Measurements from ENCODE around the gene TYMP. TPM values are rescaled to one million over a fixed set of nuclear protein-coding genes. Genes with fewer than 3 reads are reported as not detected.

The TYMP gene
- total RNA-seq, 2 experiments from 2014 or later = 9.9 to 10.0 TPM

DNA sequence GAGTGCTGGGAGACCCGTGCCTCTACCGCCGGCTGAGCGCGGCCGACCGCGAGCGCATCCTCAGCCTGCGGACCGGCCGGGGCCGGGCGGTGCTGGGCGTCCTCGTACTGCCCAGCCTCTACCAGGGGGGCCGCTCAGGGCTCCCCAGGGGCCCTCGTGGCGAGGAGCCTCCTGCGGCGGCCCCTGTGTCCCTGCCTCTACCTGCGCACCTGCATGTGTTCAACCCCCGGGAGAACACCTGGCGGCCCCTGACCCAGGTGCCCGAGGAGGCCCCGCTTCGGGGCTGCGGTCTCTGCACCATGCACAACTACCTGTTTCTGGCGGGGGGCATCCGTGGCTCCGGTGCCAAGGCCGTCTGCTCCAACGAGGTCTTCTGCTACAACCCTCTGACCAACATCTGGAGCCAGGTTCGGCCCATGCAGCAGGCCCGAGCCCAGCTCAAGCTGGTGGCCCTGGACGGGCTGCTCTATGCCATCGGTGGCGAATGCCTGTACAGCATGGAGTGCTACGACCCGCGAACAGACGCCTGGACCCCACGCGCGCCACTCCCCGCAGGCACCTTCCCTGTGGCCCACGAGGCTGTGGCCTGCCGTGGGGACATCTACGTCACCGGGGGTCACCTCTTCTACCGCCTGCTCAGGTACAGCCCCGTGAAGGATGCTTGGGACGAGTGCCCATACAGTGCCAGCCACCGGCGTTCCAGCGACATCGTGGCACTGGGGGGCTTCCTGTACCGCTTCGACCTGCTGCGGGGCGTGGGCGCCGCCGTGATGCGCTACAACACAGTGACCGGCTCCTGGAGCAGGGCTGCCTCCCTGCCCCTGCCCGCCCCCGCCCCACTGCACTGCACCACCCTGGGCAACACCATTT is 19.3 kb upstream of the TYMP start:
- POLR2A ChIA-PET = interaction anchor here (0.9 to 5.0 kb wide), 17 partner anchors 9 to 359 kb away, joined by 3 to 87 read pairs (median 13); partner anchors contain the start of genes CHKB, LMF2, NCAPH2 and SCO2
- DNase-seq = no peak
- Mint-ChIP-seq H3K4me1 (ENCODE audit: low read depth) (peaks cover 38% of the 10 kb centered on the region), H3K27me3 (no peaks in the 10 kb centered on the region), H3K36me3 (ENCODE audit: low read depth) (no peaks in the 10 kb centered on the region), H3K9me3 (no peaks in the 10 kb centered on the region), H3K4me3 (peak overlapping the region; percentile 77), H3K27ac (peak overlapping the region; percentile 73)
- H3K4me1 ChIP-seq (ENCODE audit: insufficient read depth, low read length) = peaks cover 55% of the 10 kb centered on the region
- peak overlapping the region; percentile 62 for H3K4me3 ChIP-seq (ENCODE audit: low read length)
- peak; percentile 8 for ATAC-seq (ENCODE audit: poor library complexity)
- H3K36me3 ChIP-seq (ENCODE audit: insufficient read depth, low read length) = no peaks in the 10 kb centered on the region
- H3K27me3 ChIP-seq (ENCODE audit: control insufficient read depth in 1 of 2, insufficient read depth in 2 of 2, low read length in 2 of 2) = no peaks in the 10 kb centered on the region
- intact Hi-C loops (cut with DNase I, micrococcal nuclease) = loop anchor here (2.0 to 5.0 kb wide), 2 partner anchors 33 to 34 kb away; partner anchors contain the start of gene CHKB (in 2 of the 2)
- H3K9me3 ChIP-seq (ENCODE audit: control insufficient read depth in 1 of 2, insufficient read depth in 1 of 2, low read length in 2 of 2) = no peaks in the 10 kb centered on the region
- TF ChIP-seq, protein P1, sequence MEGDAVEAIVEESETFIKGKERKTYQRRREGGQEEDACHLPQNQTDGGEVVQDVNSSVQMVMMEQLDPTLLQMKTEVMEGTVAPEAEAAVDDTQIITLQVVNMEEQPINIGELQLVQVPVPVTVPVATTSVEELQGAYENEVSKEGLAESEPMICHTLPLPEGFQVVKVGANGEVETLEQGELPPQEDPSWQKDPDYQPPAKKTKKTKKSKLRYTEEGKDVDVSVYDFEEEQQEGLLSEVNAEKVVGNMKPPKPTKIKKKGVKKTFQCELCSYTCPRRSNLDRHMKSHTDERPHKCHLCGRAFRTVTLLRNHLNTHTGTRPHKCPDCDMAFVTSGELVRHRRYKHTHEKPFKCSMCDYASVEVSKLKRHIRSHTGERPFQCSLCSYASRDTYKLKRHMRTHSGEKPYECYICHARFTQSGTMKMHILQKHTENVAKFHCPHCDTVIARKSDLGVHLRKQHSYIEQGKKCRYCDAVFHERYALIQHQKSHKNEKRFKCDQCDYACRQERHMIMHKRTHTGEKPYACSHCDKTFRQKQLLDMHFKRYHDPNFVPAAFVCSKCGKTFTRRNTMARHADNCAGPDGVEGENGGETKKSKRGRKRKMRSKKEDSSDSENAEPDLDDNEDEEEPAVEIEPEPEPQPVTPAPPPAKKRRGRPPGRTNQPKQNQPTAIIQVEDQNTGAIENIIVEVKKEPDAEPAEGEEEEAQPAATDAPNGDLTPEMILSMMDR (IDR thresholded peaks at IDR 0.05) = no peak
- CTCF ChIA-PET = interaction anchor here (1.0 to 3.6 kb wide), 9 partner anchors 9 to 71 kb away, joined by 3 to 27 read pairs (median 9); partner anchors contain the start of genes SCO2 and SYCE3
- peak overlapping the region in 1 of 2 donors; percentile 67 for H3K27ac ChIP-seq (ENCODE audit: low read depth in 1 of 2, low read length in 2 of 2)

DNA sequence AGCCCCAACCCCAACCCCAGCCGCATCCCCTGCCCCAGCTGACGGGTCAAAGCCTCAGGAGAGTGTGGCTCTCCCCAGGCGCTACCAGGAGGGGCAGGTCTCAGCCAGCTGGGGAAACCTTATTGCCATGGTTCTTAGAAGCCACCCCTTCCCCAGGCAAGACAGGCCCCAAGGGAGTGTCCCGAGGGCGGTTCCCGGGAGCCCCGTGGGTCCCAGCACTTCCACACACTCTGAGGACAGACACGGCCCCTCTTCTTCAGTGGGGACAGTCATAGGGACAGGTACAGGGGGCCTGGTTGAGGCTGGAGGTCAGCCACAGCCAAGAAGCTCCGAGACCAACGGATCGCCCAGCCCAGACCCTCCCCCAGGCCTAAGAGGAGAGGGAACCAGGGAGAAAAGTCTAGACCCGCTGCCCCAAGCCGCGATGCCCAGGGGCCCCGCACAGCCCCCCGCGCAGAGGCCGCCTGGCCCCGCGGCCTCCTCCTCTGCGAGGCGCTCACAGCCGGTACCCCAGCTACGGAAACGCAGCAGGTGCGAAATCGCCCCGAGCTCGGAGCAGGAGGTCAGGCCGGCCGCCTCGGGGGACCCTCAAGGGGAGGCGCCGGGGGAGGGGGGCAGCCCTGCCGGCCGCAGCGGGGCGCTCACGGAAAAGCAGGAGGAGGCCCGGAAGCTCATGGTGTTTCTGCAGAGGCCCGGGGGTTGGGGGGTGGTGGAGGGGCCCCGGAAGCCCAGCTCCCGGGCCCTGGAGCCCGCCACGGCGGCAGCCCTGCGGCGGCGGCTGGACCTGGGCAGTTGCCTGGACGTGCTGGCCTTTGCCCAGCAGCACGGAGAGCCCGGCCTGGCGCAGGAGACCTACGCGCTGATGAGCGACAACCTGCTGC is 18.5 kb upstream of the TYMP start:
- POLR2A ChIA-PET = interaction anchor here (0.6 to 5.0 kb wide), 18 partner anchors 9 to 358 kb away, joined by 3 to 87 read pairs (median 9); partner anchors contain the start of genes CHKB, LMF2, NCAPH2 and SCO2
- ATAC-seq (ENCODE audit: poor library complexity) = peak; percentile 70
- no peaks in the 10 kb centered on the region for H3K27me3 ChIP-seq (ENCODE audit: control insufficient read depth in 1 of 2, insufficient read depth in 2 of 2, low read length in 2 of 2)
- peaks cover 61% of the 10 kb centered on the region for H3K4me1 ChIP-seq (ENCODE audit: insufficient read depth, low read length)
- peak overlapping the region; percentile 78 for H3K4me3 Mint-ChIP-seq
- no peaks in the 10 kb centered on the region for H3K9me3 ChIP-seq (ENCODE audit: control insufficient read depth in 1 of 2, insufficient read depth in 1 of 2, low read length in 2 of 2)
- TF ChIP-seq, protein P1 (IDR thresholded peaks at IDR 0.05) = no peak
- H3K27ac ChIP-seq (ENCODE audit: low read depth in 1 of 2, low read length in 2 of 2) = peak overlapping the region; percentile 67 to 74
- H3K4me3 ChIP-seq (ENCODE audit: low read length) = peak overlapping the region; percentile 62
- no peaks in the 10 kb centered on the region for H3K9me3 Mint-ChIP-seq
- no peaks in the 10 kb centered on the region for H3K36me3 Mint-ChIP-seq (ENCODE audit: low read depth)
- intact Hi-C loops (cut with DNase I, micrococcal nuclease) = loop anchor here (2.0 to 5.0 kb wide), 2 partner anchors 34 to 35 kb away; partner anchors contain the start of gene CHKB (in 2 of the 2)
- H3K27me3 Mint-ChIP-seq = no peaks in the 10 kb centered on the region
- peaks cover 38% of the 10 kb centered on the region for H3K4me1 Mint-ChIP-seq (ENCODE audit: low read depth)
- peak overlapping the region; percentile 73 for H3K27ac Mint-ChIP-seq
- peak in 13 of 14 experiments; percentile 42 to 79 (median 67) for DNase-seq
- no peaks in the 10 kb centered on the region for H3K36me3 ChIP-seq (ENCODE audit: insufficient read depth, low read length)
- CTCF ChIA-PET = interaction anchor here (0.6 to 2.4 kb wide), 9 partner anchors 9 to 72 kb away, joined by 3 to 27 read pairs (median 7); partner anchors contain the start of genes SCO2 and SYCE3

Measured in CD4-positive, alpha-beta T cell (primary cell).